ENCODE measurements around the gene TSC1.

DNA sequence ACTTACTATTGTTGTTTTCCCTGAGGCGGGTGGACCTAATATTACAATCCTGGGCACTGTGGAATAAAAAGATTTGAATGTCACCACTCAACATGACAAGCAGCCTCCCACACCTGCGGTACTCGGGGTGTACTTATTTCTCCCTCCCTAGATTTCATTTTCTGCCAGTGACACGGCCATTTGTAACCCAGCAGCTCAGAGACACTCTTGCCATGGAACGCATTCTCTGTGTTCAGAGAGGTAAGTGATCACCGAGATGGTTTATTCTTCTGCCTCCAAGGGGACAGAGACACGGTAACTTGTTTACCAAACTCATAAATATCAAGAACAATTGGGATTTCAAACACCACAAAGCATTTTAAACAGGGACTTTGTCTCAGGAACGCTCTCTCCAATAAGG, 77.5 kb downstream of the TSC1 start:
- TF ChIP-seq, protein P1, sequence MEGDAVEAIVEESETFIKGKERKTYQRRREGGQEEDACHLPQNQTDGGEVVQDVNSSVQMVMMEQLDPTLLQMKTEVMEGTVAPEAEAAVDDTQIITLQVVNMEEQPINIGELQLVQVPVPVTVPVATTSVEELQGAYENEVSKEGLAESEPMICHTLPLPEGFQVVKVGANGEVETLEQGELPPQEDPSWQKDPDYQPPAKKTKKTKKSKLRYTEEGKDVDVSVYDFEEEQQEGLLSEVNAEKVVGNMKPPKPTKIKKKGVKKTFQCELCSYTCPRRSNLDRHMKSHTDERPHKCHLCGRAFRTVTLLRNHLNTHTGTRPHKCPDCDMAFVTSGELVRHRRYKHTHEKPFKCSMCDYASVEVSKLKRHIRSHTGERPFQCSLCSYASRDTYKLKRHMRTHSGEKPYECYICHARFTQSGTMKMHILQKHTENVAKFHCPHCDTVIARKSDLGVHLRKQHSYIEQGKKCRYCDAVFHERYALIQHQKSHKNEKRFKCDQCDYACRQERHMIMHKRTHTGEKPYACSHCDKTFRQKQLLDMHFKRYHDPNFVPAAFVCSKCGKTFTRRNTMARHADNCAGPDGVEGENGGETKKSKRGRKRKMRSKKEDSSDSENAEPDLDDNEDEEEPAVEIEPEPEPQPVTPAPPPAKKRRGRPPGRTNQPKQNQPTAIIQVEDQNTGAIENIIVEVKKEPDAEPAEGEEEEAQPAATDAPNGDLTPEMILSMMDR (IDR thresholded peaks at IDR 0.05) = no peak
- TF ChIP-seq POLR2A (IDR thresholded peaks at IDR 0.05) = no peak
- TF ChIP-seq POLR2AphosphoS5 (IDR thresholded peaks at IDR 0.05) = no peak

All from prostate gland (tissue), 2 donors.